ENCODE results near the gene INSIG2. TPM values are rescaled to one million over a fixed set of nuclear protein-coding genes. Genes with fewer than 3 reads are reported as not detected.

Gene INSIG2
- polyA plus RNA-seq, 1 experiment: 7.5 TPM

DNA sequence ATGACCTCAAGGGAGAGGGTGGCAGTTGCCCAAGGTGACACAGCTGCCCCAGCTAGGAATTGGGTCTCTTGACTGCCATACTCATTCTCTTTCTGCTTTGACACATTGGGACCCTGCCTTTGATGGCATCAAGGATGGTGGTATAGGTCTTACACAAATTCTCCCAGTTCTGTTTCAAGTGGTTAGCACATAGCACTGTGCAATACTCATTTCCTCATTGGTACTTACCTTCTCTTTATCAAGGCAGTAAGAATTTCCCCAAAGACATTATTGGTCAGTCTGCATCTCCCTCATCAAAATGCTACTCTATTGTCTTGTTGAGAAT, 38.5 kb upstream of the INSIG2 start:
- ChIA-PET POLR2A (no interaction called here), CTCF (interaction anchor here (8.4 kb wide), 1 partner anchor 12 kb away, joined by 95 read pairs; no protein-coding TSS in a partner anchor)
- Histone ChIP-seq H3K36me3 (ENCODE audit: control insufficient read depth, insufficient read depth, low read length) (no peaks in the 10 kb centered on the region), H3K4me3 (ENCODE audit: low read depth, low read length) (no peak overlapping the region), H3K27me3 (ENCODE audit: control insufficient read depth, insufficient read depth, low read length) (peaks cover 3% of the 10 kb centered on the region; the same call in 1 of the 2 replicates)
- no peak for DNase-seq (ENCODE audit: low read depth)
- TF ChIP-seq, protein P1, sequence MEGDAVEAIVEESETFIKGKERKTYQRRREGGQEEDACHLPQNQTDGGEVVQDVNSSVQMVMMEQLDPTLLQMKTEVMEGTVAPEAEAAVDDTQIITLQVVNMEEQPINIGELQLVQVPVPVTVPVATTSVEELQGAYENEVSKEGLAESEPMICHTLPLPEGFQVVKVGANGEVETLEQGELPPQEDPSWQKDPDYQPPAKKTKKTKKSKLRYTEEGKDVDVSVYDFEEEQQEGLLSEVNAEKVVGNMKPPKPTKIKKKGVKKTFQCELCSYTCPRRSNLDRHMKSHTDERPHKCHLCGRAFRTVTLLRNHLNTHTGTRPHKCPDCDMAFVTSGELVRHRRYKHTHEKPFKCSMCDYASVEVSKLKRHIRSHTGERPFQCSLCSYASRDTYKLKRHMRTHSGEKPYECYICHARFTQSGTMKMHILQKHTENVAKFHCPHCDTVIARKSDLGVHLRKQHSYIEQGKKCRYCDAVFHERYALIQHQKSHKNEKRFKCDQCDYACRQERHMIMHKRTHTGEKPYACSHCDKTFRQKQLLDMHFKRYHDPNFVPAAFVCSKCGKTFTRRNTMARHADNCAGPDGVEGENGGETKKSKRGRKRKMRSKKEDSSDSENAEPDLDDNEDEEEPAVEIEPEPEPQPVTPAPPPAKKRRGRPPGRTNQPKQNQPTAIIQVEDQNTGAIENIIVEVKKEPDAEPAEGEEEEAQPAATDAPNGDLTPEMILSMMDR (IDR thresholded peaks at IDR 0.05; ENCODE audit: insufficient read depth, low read depth, low read length): no peak

DNA sequence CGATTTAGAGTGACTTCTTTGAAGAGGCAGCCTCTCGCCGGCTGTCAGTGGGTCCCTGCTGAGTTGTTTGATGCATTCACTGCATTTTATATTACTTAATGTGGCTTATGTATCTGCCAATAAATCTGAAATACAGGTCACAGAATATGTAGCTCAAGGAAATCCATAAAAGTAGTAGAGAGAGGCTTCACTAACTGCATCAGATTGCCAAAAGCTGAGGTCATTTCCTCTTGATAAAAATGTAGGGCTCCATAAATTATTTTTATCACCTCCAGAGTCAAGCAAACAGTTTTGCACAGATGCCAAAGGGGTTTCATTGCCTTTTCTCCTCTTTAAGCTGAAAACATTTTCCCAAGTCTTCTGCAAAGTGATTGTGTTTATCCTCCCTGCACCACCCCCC, 37.9 kb upstream of the INSIG2 start:
- TF ChIP-seq, protein P1 (IDR thresholded peaks at IDR 0.05; ENCODE audit: insufficient read depth, low read depth, low read length): no peak
- peaks cover 2% of the 10 kb centered on the region; the same call in 1 of the 2 replicates for H3K27me3 ChIP-seq (ENCODE audit: control insufficient read depth, insufficient read depth, low read length)
- CTCF ChIA-PET: interaction anchor here (8.4 kb wide), 1 partner anchor 11 kb away, joined by 95 read pairs; no protein-coding TSS in a partner anchor
- POLR2A ChIA-PET: no interaction called here
- H3K4me3 ChIP-seq (ENCODE audit: low read depth, low read length): no peak overlapping the region
- no peak for DNase-seq (ENCODE audit: low read depth)
- H3K36me3 ChIP-seq (ENCODE audit: control insufficient read depth, insufficient read depth, low read length): no peaks in the 10 kb centered on the region

DNA sequence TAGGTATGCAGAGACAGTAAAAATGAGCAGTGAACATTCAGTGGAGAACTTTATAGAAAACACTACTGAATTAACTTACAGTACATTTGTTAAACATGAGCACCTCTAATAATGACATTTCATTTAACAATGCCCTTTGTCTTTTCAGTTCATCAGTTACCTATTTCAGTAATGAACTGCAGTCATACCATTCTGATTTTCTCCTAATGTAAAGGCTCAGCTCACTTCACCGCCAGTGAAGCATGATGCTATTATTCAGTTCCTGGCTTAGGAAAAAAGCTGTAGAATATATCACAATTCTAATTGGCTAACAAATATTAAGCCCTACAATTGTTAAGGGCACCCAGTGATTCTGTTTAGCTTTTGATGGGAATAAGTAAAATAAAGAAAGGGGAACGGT, 37.3 kb upstream of the INSIG2 start:
- H3K27me3 ChIP-seq (ENCODE audit: control insufficient read depth, insufficient read depth, low read length): peaks cover 2% of the 10 kb centered on the region; the same call in 1 of the 2 replicates
- no peaks in the 10 kb centered on the region for H3K36me3 ChIP-seq (ENCODE audit: control insufficient read depth, insufficient read depth, low read length)
- no peak for DNase-seq (ENCODE audit: low read depth)
- CTCF ChIA-PET: interaction anchor here (1.0 to 8.4 kb wide), 3 partner anchors 11 to 173 kb away, joined by 4 to 95 read pairs (median 7); no protein-coding TSS in a partner anchor
- POLR2A ChIA-PET: no interaction called here
- H3K4me3 ChIP-seq (ENCODE audit: low read depth, low read length): no peak overlapping the region
- TF ChIP-seq, protein P1 (IDR thresholded peaks at IDR 0.05; ENCODE audit: insufficient read depth, low read depth, low read length): no peak

DNA sequence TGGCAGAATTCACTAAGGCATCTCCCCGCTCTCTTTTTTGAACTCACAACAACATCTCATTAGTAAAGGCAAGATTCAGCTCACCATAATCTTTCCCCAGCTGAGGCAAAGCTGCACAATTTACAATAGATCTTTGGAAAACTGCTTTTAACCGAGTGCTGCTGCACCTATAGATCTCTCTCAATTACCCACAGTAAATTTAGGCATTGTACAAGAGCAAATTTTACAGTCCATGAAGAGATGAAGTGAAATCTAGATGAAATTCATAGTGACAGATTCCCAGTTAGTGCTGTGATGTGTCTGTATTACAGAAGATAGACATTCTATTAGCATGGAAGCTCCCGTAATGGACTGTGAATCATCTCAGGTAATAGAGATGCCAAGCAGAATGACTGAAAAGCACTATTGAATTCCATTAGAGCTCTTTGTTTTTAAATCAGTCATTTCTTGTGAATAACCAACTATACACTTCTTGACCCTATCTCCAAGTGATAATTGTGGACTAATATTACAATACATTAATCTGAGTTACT, 36.4 kb upstream of the INSIG2 start:
- DNase-seq (ENCODE audit: low read depth): no peak
- H3K4me3 ChIP-seq (ENCODE audit: low read depth, low read length): no peak overlapping the region
- H3K36me3 ChIP-seq (ENCODE audit: control insufficient read depth, insufficient read depth, low read length): no peaks in the 10 kb centered on the region
- TF ChIP-seq, protein P1 (IDR thresholded peaks at IDR 0.05; ENCODE audit: insufficient read depth, low read depth, low read length): no peak
- H3K27me3 ChIP-seq (ENCODE audit: control insufficient read depth, insufficient read depth, low read length): peaks cover 2% of the 10 kb centered on the region; the same call in 1 of the 2 replicates
- ChIA-PET CTCF (interaction anchor here (1.0 to 8.4 kb wide), 3 partner anchors 10 to 172 kb away, joined by 4 to 95 read pairs (median 7); no protein-coding TSS in a partner anchor), POLR2A (no interaction called here)

DNA sequence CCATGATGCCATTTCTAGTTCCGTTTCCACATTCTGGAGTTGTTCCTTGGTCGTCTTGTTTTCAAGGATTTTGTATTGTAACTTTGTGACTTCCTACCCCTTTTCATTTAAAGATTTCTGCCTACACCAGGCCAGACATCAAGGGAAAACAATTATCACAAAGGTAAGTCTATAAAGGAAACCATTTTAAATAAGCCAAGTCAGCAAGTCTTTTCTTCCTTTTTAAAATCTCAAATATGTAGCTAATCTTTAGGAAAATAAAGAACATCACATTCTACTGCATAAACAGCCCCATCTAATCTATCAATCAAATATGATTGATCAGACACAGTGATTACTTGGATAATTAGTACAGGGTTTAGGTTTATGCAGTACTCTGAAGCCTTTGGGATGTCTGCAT, 35.8 kb upstream of the INSIG2 start:
- TF ChIP-seq, protein P1 (IDR thresholded peaks at IDR 0.05; ENCODE audit: insufficient read depth, low read depth, low read length): no peak
- no peak for DNase-seq (ENCODE audit: low read depth)
- Histone ChIP-seq H3K4me3 (ENCODE audit: low read depth, low read length) (no peak overlapping the region), H3K36me3 (ENCODE audit: control insufficient read depth, insufficient read depth, low read length) (no peaks in the 10 kb centered on the region), H3K27me3 (ENCODE audit: control insufficient read depth, insufficient read depth, low read length) (peaks cover 2% of the 10 kb centered on the region; the same call in 1 of the 2 replicates)
- POLR2A ChIA-PET: no interaction called here
- CTCF ChIA-PET: interaction anchor here (1.8 to 8.4 kb wide), 2 partner anchors 9 to 20 kb away, joined by 7 to 95 read pairs; no protein-coding TSS in a partner anchor

All from BJ (cell line).